Activated naive CD8-positive, alpha-beta T cell treated with anti-CD3 and anti-CD28 coated beads, Interleukin-2, amount 50 U/mL, for 24 hours (primary cell): ENCODE measurements around the gene CLEC6A.

ENCODE experiments used
- ATAC-seq: fragments of 150-1000 bp; cut with Tn5 transposase; one replicate; pipeline ENCODE4 v1.10.0; 2021
- DNase-seq: peaks from one replicate; pipeline ENCODE4 v3.0.0; 2021
- H3K27ac Mint-ChIP-seq: one replicate; pipeline ENCODE4 v1.8.0; 2021; ENCODE audit warnings: mild to moderate bottlenecking, mixed read lengths
- H3K27me3 Mint-ChIP-seq: one replicate; pipeline ENCODE4 v1.8.0; 2021; ENCODE audit warnings: mixed read lengths
- H3K36me3 Mint-ChIP-seq: one replicate; pipeline ENCODE4 v1.8.0; 2021; ENCODE audit warnings: low read depth, mixed read lengths
- H3K4me1 Mint-ChIP-seq: one replicate; pipeline ENCODE4 v1.8.0; 2021; ENCODE audit warnings: mixed read lengths
- H3K4me3 Mint-ChIP-seq: one replicate; pipeline ENCODE4 v1.8.0; 2021; ENCODE audit warnings: mild to moderate bottlenecking, moderate library complexity, mixed read lengths
- H3K9me3 Mint-ChIP-seq: one replicate; pipeline ENCODE4 v1.8.0; 2021; ENCODE audit warnings: mixed read lengths

CLEC6A gene

GRCh38 chr12:8513256-8513655 is 57.5 kb downstream of the CLEC6A start, which contains the start of gene CLEC4D:
TSS of gene CLEC4D (plus strand) at chr12:8513503. CDS start at chr12:8513733, 230 bp downstream.
- no peaks in the 10 kb centered on the region for H3K36me3 Mint-ChIP-seq
- H3K9me3 Mint-ChIP-seq: no peaks in the 10 kb centered on the region
- ATAC-seq (no peak), DNase-seq (no peak)
- H3K4me1 Mint-ChIP-seq: no peaks in the 10 kb centered on the region
- no peak within 1 kb of the TSS for H3K4me3 Mint-ChIP-seq
- H3K27ac Mint-ChIP-seq: no peak within 1 kb of the TSS
- H3K27me3 Mint-ChIP-seq: peaks cover 18% of the 10 kb centered on the region

GRCh38 chr12:8517971-8518370 is 62.2 kb downstream of the CLEC6A start:
- DNase-seq (no peak), ATAC-seq (no peak)
- H3K4me3 Mint-ChIP-seq: no peak overlapping the region
- no peaks in the 10 kb centered on the region for H3K4me1 Mint-ChIP-seq
- H3K27ac Mint-ChIP-seq: no peak overlapping the region
- H3K36me3 Mint-ChIP-seq: no peaks in the 10 kb centered on the region
- H3K9me3 Mint-ChIP-seq: no peaks in the 10 kb centered on the region
- peaks cover 15% of the 10 kb centered on the region for H3K27me3 Mint-ChIP-seq

- no peak overlapping the region for H3K27ac Mint-ChIP-seq
- H3K4me1 Mint-ChIP-seq: no peaks in the 10 kb centered on the region
- DNase-seq: no peak
- H3K27me3 Mint-ChIP-seq: peaks cover 18% of the 10 kb centered on the region
- no peak for ATAC-seq
- H3K4me3 Mint-ChIP-seq: no peak overlapping the region
- no peaks in the 10 kb centered on the region for H3K9me3 Mint-ChIP-seq
- no peaks in the 10 kb centered on the region for H3K36me3 Mint-ChIP-seq
Observed at GRCh38 chr12:8519171-8519570, 63.4 kb downstream of the CLEC6A start.

GRCh38 chr12:8527250-8528130 is 71.7 kb downstream of the CLEC6A start:
- Mint-ChIP-seq H3K4me1 (no peaks in the 10 kb centered on the region), H3K27me3 (peaks cover 35% of the 10 kb centered on the region), H3K9me3 (peaks cover 9% of the 10 kb centered on the region), H3K36me3 (no peaks in the 10 kb centered on the region), H3K4me3 (no peak overlapping the region), H3K27ac (no peak overlapping the region)
- no peak for ATAC-seq
- no peak for DNase-seq
